Measurements from ENCODE around the gene C1R. TPM values are rescaled to one million over a fixed set of nuclear protein-coding genes. Genes with fewer than 3 reads are reported as not detected.
A peak's percentile ranks its signal among the peaks of the same experiment; 100 is the strongest.

The C1R gene
- total and polyA plus RNA-seq, 8 donors: 20.2 to 212 (median 60.5) TPM

DNA sequence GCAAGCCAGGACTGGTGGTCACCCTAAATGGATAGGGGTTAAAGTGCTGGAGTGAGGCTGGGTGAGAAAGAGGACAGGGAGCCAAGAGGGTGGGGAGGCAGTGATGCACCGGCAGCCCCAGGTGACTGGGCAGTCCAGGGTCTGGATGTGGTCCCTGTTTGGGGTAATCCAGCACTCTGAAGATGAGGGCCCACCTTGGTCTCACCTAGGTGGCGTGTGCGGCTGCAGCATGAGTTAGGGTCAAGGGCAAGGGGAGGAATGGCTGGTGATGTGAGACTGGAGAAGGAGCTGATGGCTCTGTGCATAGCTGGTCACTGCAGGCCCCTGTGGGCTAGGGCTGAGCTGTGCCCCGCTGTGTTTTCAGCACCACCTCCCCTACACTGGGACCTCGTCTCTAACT is 18.4 kb upstream of the C1R start:
- no peak for ATAC-seq
- Histone ChIP-seq H3K4me1 (peaks cover 5 to 17% (median 16%) of the 10 kb centered on the region in 3 donors), H3K27me3 (no peaks in the 10 kb centered on the region), H3K27ac (no peak overlapping the region), H3K36me3 (no peaks in the 10 kb centered on the region), H3K4me3 (no peak overlapping the region), H3K9me3 (no peaks in the 10 kb centered on the region)
- intact Hi-C loops (cut with DNase I): no loop called here
- no peak for DNase-seq
- TF ChIP-seq, protein P1, sequence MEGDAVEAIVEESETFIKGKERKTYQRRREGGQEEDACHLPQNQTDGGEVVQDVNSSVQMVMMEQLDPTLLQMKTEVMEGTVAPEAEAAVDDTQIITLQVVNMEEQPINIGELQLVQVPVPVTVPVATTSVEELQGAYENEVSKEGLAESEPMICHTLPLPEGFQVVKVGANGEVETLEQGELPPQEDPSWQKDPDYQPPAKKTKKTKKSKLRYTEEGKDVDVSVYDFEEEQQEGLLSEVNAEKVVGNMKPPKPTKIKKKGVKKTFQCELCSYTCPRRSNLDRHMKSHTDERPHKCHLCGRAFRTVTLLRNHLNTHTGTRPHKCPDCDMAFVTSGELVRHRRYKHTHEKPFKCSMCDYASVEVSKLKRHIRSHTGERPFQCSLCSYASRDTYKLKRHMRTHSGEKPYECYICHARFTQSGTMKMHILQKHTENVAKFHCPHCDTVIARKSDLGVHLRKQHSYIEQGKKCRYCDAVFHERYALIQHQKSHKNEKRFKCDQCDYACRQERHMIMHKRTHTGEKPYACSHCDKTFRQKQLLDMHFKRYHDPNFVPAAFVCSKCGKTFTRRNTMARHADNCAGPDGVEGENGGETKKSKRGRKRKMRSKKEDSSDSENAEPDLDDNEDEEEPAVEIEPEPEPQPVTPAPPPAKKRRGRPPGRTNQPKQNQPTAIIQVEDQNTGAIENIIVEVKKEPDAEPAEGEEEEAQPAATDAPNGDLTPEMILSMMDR (IDR thresholded peaks at IDR 0.05): no peak
- 87 to 89% methylated on average over 5 of the region's 5 CpGs for WGBS, 2 donors
- no peak for FAIRE-seq

DNA sequence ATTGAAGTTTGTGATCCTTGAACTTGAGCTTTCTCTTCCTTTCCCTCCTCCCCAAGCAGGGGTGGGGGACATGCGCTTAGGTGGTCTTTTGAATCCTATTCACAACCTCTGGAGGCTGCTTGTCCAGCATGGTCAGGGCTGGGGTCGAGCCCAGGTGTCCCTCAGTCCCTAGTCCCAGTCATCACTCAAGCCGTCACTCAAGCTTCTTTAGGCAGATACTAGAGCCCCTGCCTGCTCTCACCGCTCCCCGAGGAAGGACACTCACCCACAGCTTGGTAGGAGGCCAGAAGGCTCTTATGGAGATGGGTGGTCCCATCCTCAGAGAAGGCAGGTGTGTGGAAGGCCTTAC is 17.3 kb upstream of the C1R start:
- FAIRE-seq: no peak
- Histone ChIP-seq H3K4me3 (peak overlapping the region in 2 of 4 donors; percentile 54 to 71), H3K27ac (peak overlapping the region in 3 of 4 donors; percentile 69 to 98 (median 95)), H3K4me1 (peaks cover 5 to 17% (median 16%) of the 10 kb centered on the region in 3 donors), H3K27me3 (no peaks in the 10 kb centered on the region), H3K36me3 (no peaks in the 10 kb centered on the region), H3K9me3 (no peaks in the 10 kb centered on the region)
- intact Hi-C loops (cut with DNase I): loop anchor here in 1 of 3 donors (10.0 kb wide), 1 partner anchor 165 kb away; the partner anchor contains the start of genes C12orf57 and RNU7-1
- no peak for ATAC-seq
- TF ChIP-seq, protein P1 (IDR thresholded peaks at IDR 0.05): no peak
- DNase-seq: no peak
- WGBS, 2 donors: 44% methylated on average over 5 of the region's 5 CpGs

DNA sequence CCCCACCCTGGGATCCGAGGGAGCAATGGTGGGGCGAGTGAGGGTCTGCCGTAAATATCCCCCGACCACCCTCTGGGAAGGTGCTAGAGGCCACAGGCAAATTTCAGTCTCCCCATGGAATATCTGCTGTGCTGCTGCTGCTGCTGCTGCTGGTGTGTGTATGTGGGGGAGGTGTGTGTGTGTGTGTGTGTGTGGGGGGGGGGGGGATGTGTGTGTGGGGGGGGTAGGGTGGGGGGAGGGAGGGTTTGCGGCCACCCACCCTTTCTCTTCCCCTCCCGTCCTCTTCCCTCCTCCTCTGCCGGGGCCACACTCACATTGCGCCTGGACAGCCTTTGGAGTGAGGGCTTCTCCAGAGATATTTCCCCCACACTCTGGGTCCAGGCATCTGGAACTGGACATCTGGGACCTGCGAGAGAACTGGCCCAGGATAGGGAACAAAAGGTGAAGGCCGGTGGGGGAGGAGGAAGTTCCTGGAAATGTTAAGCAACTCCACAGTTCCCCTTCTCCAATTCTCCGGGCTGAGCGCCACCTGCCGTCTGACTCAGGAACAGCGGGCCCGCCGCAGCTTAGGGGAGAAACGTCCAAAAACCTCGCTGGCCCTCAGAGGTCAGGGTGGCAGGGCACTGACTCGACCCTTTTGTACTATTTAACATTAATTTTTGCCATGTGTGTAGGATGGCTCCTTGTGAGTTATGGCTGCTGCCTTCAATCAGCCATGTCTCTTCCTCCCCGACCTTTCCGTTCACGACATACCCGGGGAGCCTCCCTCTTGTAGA is 16.7 kb upstream of the C1R start, which contains the start of gene C1RL:
Gene C1RL (minus strand): TSS at position 419 of the 776 bp plus-strand sequence. CDS start 34 bp downstream, at position 385.
- intact Hi-C loops (cut with DNase I): loop anchor here in 1 of 3 donors (10.0 kb wide), 1 partner anchor 164 kb away; the partner anchor contains the start of genes C12orf57 and RNU7-1
- H3K9me3 ChIP-seq: no peaks in the 10 kb centered on the region
- peaks cover 5 to 17% (median 16%) of the 10 kb centered on the region in 3 donors for H3K4me1 ChIP-seq
- H3K27ac ChIP-seq: peak within 1 kb of the TSS; percentile 69 to 98 (median 91)
- TF ChIP-seq, protein P1 (IDR thresholded peaks at IDR 0.05): peak; percentile 93 to 98 (median 97)
- FAIRE-seq (no peak), DNase-seq (peak; percentile 90 to 99 (median 93)), ATAC-seq (peak; percentile 79 to 88 (median 86))
- no peaks in the 10 kb centered on the region for H3K27me3 ChIP-seq
- H3K4me3 ChIP-seq: peak within 1 kb of the TSS; percentile 39 to 71 (median 54)
- H3K36me3 ChIP-seq: no peaks in the 10 kb centered on the region
- WGBS, 2 donors: 16% methylated on average over 22 to 23 of the region's 23 CpGs

DNA sequence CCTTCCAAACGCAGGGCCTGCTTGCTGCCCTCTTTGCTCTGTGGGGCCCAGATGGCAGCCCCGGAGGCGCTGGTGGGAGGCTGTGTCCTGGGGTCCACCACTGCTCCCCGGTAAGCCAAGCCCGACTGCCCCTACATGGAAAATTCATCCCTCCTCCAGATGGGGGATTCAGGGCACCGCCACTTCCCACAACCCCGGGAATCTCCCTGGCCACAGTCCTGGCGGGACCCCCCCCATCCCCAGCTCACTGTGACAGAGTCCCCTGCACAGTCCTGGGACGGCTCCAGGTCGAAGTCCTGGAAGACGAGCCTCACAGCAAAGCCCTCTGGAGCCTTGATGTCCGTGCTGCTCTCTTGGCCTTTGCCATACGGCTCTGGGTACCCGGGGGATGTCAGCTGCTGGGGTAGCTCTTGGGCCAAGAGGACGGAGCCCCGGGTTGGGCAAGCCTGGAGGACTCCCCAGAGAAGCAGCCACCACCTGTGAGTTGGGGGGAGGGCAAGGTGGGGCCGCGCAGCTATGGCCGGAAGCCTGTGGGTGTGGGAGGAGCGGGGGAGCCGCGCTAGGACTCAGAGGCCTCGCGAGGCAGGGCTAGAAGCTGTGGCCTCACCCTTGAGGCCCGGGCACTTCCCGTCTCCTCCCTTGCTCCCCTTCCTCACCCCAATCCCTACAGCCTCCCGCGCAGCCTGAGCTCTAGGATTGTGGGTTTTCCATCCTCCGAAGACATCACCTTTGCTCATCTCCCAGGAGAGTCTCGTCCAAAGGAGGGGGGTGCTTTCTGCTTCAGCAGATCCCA is 16.0 kb upstream of the C1R start:
- Histone ChIP-seq H3K4me3 (peak overlapping the region; percentile 39 to 71 (median 54)), H3K27me3 (no peaks in the 10 kb centered on the region), H3K27ac (peak overlapping the region; percentile 69 to 98 (median 91)), H3K36me3 (peaks cover 0 to 4% (median 0%) of the 10 kb centered on the region in 3 donors), H3K4me1 (peaks cover 5 to 17% (median 16%) of the 10 kb centered on the region in 3 donors), H3K9me3 (no peaks in the 10 kb centered on the region)
- DNase-seq (peak; percentile 73 to 89 (median 80)), ATAC-seq (peak; percentile 83 to 92 (median 85)), FAIRE-seq (no peak)
- TF ChIP-seq, protein P1 (IDR thresholded peaks at IDR 0.05): no peak
- intact Hi-C loops (cut with DNase I): loop anchor here in 1 of 3 donors (10.0 kb wide), 1 partner anchor 163 kb away; the partner anchor contains the start of genes C12orf57 and RNU7-1
- 2% methylated on average over 24 to 30 of the region's 30 CpGs for WGBS, 2 donors

All from pancreas (tissue), 10 donors.